HL-60 (cell line): ENCODE data around the gene CKS2.

Source experiments
- DNase-seq, 2 experiments: peaks; one replicate each; pipeline ENCODE4 v3.0.0-alpha.2; 2010 to 2020; ENCODE audit warnings: low read depth in 1 of 2, low spot score in 1 of 2
- H3K27ac ChIP-seq: fragments of 250-450 bp; sonication (Bioruptor Pico); replicated peaks from 2 replicates; pipeline ENCODE4 v1.5.1; 2020; ENCODE audit warnings: mild to moderate bottlenecking, moderate library complexity
- H3K27me3 ChIP-seq: fragments of 250-450 bp; sonication (Bioruptor Pico); 2 replicates; pipeline ENCODE4 v1.5.1; 2021; ENCODE audit warnings: mild to moderate bottlenecking, moderate library complexity; ENCODE audit not compliant: insufficient read depth, poor library complexity, severe bottlenecking
- H3K4me3 ChIP-seq: replicated peaks from 2 replicates; pipeline ENCODE4 v1.5.1; 2011; ENCODE audit warnings: mild to moderate bottlenecking, control low read depth, low read length; ENCODE audit not compliant: insufficient read depth
- GABPA ChIP-seq: IDR thresholded peaks from 2 replicates; pipeline ENCODE4 v1.6.1; 2012; ENCODE audit warnings: low read depth
- POLR2AphosphoS5 ChIP-seq: IDR thresholded peaks from 2 replicates; pipeline ENCODE4 v1.6.1; 2012; ENCODE audit warnings: low read depth
- SPI1 ChIP-seq: IDR thresholded peaks from 2 replicates; pipeline ENCODE4 v1.6.1; 2012; ENCODE audit warnings: low read depth, mild to moderate bottlenecking, borderline replicate concordance
- TF ChIP-seq, protein P1 (sequence below): IDR thresholded peaks from 2 replicates; pipeline ENCODE4 v1.6.1; 2012; ENCODE audit warnings: low read depth; ENCODE audit not compliant: insufficient replicate concordance
- TF ChIP-seq, protein P2 (sequence below): IDR thresholded peaks from one replicate; pipeline ENCODE4 v1.5.1; 2011; ENCODE audit warnings: low read length, control low read depth, inconsistent platforms; ENCODE audit not compliant: insufficient read depth

CKS2 gene

DNA sequence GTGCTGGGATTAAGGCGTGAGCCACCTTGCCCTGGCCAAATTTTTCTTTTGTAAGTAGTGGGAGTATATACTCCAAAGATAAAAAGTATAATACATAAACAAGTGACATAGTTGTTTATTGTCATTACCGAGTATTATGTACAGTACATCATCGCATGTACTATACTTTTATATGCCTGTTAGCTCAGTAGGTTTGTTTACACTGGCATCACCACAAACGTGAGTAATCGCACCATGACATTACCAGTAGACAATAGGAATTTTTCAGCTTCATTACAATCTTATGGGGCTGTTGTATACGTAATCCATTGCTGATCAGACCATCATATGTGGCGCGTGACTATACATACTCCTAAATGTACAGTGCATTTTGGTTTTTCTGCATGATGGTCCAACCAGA lies 17.1 kb downstream of the CKS2 start:
- no peak overlapping the region for H3K4me3 ChIP-seq
- no peak overlapping the region for H3K27ac ChIP-seq
- TF ChIP-seq, protein P1, sequence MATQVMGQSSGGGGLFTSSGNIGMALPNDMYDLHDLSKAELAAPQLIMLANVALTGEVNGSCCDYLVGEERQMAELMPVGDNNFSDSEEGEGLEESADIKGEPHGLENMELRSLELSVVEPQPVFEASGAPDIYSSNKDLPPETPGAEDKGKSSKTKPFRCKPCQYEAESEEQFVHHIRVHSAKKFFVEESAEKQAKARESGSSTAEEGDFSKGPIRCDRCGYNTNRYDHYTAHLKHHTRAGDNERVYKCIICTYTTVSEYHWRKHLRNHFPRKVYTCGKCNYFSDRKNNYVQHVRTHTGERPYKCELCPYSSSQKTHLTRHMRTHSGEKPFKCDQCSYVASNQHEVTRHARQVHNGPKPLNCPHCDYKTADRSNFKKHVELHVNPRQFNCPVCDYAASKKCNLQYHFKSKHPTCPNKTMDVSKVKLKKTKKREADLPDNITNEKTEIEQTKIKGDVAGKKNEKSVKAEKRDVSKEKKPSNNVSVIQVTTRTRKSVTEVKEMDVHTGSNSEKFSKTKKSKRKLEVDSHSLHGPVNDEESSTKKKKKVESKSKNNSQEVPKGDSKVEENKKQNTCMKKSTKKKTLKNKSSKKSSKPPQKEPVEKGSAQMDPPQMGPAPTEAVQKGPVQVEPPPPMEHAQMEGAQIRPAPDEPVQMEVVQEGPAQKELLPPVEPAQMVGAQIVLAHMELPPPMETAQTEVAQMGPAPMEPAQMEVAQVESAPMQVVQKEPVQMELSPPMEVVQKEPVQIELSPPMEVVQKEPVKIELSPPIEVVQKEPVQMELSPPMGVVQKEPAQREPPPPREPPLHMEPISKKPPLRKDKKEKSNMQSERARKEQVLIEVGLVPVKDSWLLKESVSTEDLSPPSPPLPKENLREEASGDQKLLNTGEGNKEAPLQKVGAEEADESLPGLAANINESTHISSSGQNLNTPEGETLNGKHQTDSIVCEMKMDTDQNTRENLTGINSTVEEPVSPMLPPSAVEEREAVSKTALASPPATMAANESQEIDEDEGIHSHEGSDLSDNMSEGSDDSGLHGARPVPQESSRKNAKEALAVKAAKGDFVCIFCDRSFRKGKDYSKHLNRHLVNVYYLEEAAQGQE: no peak
- TF ChIP-seq, protein P2, sequence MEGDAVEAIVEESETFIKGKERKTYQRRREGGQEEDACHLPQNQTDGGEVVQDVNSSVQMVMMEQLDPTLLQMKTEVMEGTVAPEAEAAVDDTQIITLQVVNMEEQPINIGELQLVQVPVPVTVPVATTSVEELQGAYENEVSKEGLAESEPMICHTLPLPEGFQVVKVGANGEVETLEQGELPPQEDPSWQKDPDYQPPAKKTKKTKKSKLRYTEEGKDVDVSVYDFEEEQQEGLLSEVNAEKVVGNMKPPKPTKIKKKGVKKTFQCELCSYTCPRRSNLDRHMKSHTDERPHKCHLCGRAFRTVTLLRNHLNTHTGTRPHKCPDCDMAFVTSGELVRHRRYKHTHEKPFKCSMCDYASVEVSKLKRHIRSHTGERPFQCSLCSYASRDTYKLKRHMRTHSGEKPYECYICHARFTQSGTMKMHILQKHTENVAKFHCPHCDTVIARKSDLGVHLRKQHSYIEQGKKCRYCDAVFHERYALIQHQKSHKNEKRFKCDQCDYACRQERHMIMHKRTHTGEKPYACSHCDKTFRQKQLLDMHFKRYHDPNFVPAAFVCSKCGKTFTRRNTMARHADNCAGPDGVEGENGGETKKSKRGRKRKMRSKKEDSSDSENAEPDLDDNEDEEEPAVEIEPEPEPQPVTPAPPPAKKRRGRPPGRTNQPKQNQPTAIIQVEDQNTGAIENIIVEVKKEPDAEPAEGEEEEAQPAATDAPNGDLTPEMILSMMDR: no peak
- TF ChIP-seq SPI1 (no peak), POLR2AphosphoS5 (no peak), GABPA (no peak)

DNA sequence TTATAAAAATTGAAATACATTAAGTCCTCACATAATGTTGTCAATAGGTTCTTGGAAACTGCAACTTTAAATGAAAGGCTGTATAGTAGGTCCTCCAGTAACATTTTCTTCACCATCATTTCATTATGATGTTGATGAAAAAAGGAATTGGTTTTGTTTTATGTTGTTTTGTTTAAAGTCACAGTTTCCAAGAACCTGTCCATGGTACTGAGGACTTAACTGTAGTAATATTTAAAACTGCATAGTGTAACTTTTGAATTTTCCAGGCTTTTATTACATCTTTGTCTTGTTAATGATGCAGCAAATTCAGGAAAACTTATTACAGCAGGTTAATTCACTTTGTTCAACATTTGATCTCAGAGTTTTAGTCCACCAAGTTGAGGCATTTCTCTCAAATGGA lies 18.9 kb downstream of the CKS2 start:
- Histone ChIP-seq H3K4me3 (no peak overlapping the region), H3K27ac (no peak overlapping the region), H3K27me3 (no peaks in the 10 kb centered on the region)
- TF ChIP-seq, protein P1: peak; percentile 78
- TF ChIP-seq SPI1: no peak
- DNase-seq: no peak

More for the DNA sequence above, 17.1 kb downstream of the CKS2 start:
- no peak for DNase-seq
- no peaks in the 10 kb centered on the region for H3K27me3 ChIP-seq

DNA sequence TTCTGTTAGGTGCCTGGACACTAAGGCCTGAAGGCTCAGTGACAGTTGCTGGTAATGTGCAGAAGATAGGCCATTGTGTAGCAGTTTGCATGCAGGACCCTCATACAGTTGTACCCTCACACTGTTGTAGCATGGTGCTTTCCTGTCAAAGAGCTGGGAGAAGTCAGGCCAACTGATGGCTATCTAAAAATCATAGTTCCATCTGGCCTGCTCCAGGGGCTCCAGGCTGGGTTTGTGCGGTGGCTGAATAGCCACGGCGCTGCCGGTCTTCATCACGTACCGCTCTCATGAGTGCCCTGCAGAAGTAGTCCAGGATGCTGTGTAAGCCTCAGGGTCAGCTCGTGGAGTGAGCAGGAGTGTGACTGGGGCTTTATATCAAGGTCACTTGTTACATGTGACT lies 19.5 kb downstream of the CKS2 start:
- no peak overlapping the region for H3K4me3 ChIP-seq
- H3K27ac ChIP-seq: no peak overlapping the region
- H3K27me3 ChIP-seq: no peaks in the 10 kb centered on the region
- TF ChIP-seq, protein P2: no peak
- TF ChIP-seq, protein P1: no peak
- TF ChIP-seq SPI1 (no peak), POLR2AphosphoS5 (no peak), GABPA (no peak)
- DNase-seq: no peak

DNA sequence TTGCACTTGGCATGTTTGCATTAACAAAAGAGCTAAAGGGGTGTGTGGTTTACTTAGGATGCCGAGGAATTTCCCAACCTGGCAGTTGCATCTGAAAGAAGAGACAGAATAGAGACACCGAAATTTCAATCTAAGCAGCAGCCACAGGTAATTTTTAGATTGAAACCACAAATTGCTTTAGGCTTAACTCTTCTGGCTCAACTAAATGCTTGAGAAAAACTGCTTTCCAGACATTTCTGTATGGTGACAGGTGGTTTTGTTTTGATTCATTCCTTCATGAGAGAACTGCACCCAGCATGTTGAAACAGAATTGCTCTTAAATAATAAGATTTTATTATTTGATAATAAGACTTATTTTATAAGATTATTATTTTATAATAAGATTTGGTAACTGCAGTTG lies 28.8 kb downstream of the CKS2 start:
- Histone ChIP-seq H3K4me3 (no peak overlapping the region), H3K27me3 (no peaks in the 10 kb centered on the region), H3K27ac (no peak overlapping the region)
- no peak for DNase-seq
- TF ChIP-seq, protein P1: no peak
- TF ChIP-seq POLR2AphosphoS5 (no peak), SPI1 (no peak), GABPA (no peak)
- TF ChIP-seq, protein P2: no peak
